OCI-LY1 (cell line): ENCODE data around the gene MLLT1.

Experiments
- H2AFZ ChIP-seq: fragments of 200-600 bp; sonication (generic), shearing (Covaris generic); 2 replicates; pipeline ENCODE4 v1.6.0; 2014; ENCODE audit warnings: antibody characterized with exemption, mild to moderate bottlenecking, low read length
- H3F3A ChIP-seq: fragments of 200-600 bp; sonication (generic), shearing (Covaris generic); 2 replicates; pipeline ENCODE4 v1.6.0; 2014; ENCODE audit warnings: mild to moderate bottlenecking, antibody characterized with exemption, low read length, moderate library complexity; ENCODE audit not compliant: insufficient read depth
- H3K27ac ChIP-seq: fragments of 200-600 bp; sonication (generic); 2 replicates; pipeline ENCODE4 v1.5.1; 2014; ENCODE audit warnings: low read length, mixed run types, mild to moderate bottlenecking, low read depth; ENCODE audit not compliant: poor library complexity, severe bottlenecking
- H3K27me3 ChIP-seq: fragments of 200-600 bp; sonication (generic); 2 replicates; pipeline ENCODE4 v1.6.0; 2014; ENCODE audit warnings: antibody characterized with exemption, mild to moderate bottlenecking, low read length, moderate library complexity; ENCODE audit not compliant: insufficient read depth
- H3K36me3 ChIP-seq: fragments of 200-600 bp; sonication (generic); 2 replicates; pipeline ENCODE4 v1.6.1; 2014; ENCODE audit warnings: mild to moderate bottlenecking, antibody characterized with exemption, low read length, moderate library complexity, mixed read lengths; ENCODE audit not compliant: insufficient read depth
- H3K4me1 ChIP-seq: fragments of 200-600 bp; sonication (generic); 2 replicates; pipeline ENCODE4 v1.5.1; 2014; ENCODE audit warnings: mild to moderate bottlenecking, low read length, moderate library complexity; ENCODE audit not compliant: insufficient read depth, severe bottlenecking
- H3K4me2 ChIP-seq: fragments of 200-600 bp; sonication (generic), shearing (Covaris generic); 2 replicates; pipeline ENCODE4 v1.6.1; 2014; ENCODE audit warnings: low read length
- H3K4me3 ChIP-seq: fragments of 200-600 bp; sonication (generic); 2 replicates; pipeline ENCODE4 v1.5.1; 2014; ENCODE audit warnings: low read length, low read depth, mild to moderate bottlenecking, mixed read lengths; ENCODE audit not compliant: poor library complexity, severe bottlenecking
- H3K79me2 ChIP-seq: fragments of 200-600 bp; shearing (Covaris generic); 2 replicates; pipeline ENCODE4 v1.6.1; 2016; ENCODE audit warnings: mixed run types, low read length, mixed read lengths; ENCODE audit not compliant: insufficient read depth
- H3K9ac ChIP-seq: fragments of 200-600 bp; sonication (generic), shearing (Covaris generic); 2 replicates; pipeline ENCODE4 v1.6.1; 2014; ENCODE audit warnings: mild to moderate bottlenecking, low read length, mixed read lengths
- H3K9me2 ChIP-seq: fragments of 200-600 bp; sonication (generic), shearing (Covaris generic); 2 replicates; pipeline ENCODE4 v1.6.1; 2014; ENCODE audit warnings: low read depth, mild to moderate bottlenecking, low read length, mixed read lengths
- H3K9me3 ChIP-seq: fragments of 200-600 bp; shearing (Covaris generic); 2 replicates; pipeline ENCODE4 v1.6.1; 2014; ENCODE audit warnings: low read length, mixed read lengths
- H4K20me1 ChIP-seq: fragments of 200-600 bp; sonication (generic), shearing (Covaris generic); 2 replicates; pipeline ENCODE4 v1.6.0; 2016; ENCODE audit warnings: mild to moderate bottlenecking, low read length; ENCODE audit not compliant: insufficient read depth
- CTCF ChIP-seq: fragments of 200-600 bp; sonication (generic), shearing (Covaris generic); IDR thresholded peaks from 2 replicates; pipeline ENCODE4 v1.5.1; 2017; ENCODE audit warnings: mild to moderate bottlenecking, antibody characterized with exemption, low read length, moderate library complexity, mixed read lengths
- EZH2 ChIP-seq: fragments of 200-600 bp; sonication (generic), shearing (Covaris generic); IDR thresholded peaks from 2 replicates; pipeline ENCODE4 v1.8.0; 2017; ENCODE audit warnings: borderline replicate concordance, mixed run types, mild to moderate bottlenecking, antibody characterized with exemption, low read length, moderate library complexity, mixed read lengths

Gene MLLT1

GRCh38 chr19:6241056-6241455 lies 38.7 kb downstream of the MLLT1 start:
- Histone ChIP-seq H3K9me2 (no peaks in the 10 kb centered on the region), H3K27ac (no peak overlapping the region), H3K4me2 (no peak overlapping the region), H3K79me2 (peaks cover 2% of the 10 kb centered on the region; the same call in 1 of the 2 replicates), H3K4me3 (no peak overlapping the region), H3K27me3 (no peaks in the 10 kb centered on the region), H2AFZ (no peak overlapping the region), H3K9me3 (peaks cover 1% of the 10 kb centered on the region; the same call in 1 of the 2 replicates), H3K9ac (no peak overlapping the region), H3F3A (no peaks in the 10 kb centered on the region), H3K4me1 (peaks cover 18% of the 10 kb centered on the region), H4K20me1 (no peaks in the 10 kb centered on the region), H3K36me3 (peaks cover 3% of the 10 kb centered on the region)
- TF ChIP-seq CTCF (no peak), EZH2 (no peak)

- H3K9me2 ChIP-seq: no peaks in the 10 kb centered on the region
- H3K27me3 ChIP-seq: no peaks in the 10 kb centered on the region
- TF ChIP-seq EZH2 (no peak), CTCF (no peak)
- no peaks in the 10 kb centered on the region for H3K36me3 ChIP-seq
- no peak overlapping the region for H3K27ac ChIP-seq
- H3K9ac ChIP-seq: no peak overlapping the region
- no peak overlapping the region for H3K4me3 ChIP-seq
- no peak overlapping the region for H2AFZ ChIP-seq
- H3K4me2 ChIP-seq: no peak overlapping the region
- H3K79me2 ChIP-seq: peaks cover 2% of the 10 kb centered on the region; the same call in 1 of the 2 replicates
- peaks cover 16% of the 10 kb centered on the region for H3K4me1 ChIP-seq
- H3F3A ChIP-seq: no peaks in the 10 kb centered on the region
- H3K9me3 ChIP-seq: no peaks in the 10 kb centered on the region
- no peaks in the 10 kb centered on the region for H4K20me1 ChIP-seq
These were observed 39.7 kb downstream of the MLLT1 start for GRCh38 chr19:6239871-6240676.

- Histone ChIP-seq H3K4me3 (no peak overlapping the region), H3K4me1 (peaks cover 10% of the 10 kb centered on the region)
These were observed 40.4 kb downstream of the MLLT1 start for GRCh38 chr19:6239401-6239844.

More at GRCh38 chr19:6239401-6239844, 40.4 kb downstream of the MLLT1 start:
- no peaks in the 10 kb centered on the region for H3K36me3 ChIP-seq
- H2AFZ ChIP-seq: no peak overlapping the region
- H3K9ac ChIP-seq: no peak overlapping the region
- TF ChIP-seq EZH2 (no peak), CTCF (no peak)
- H3K27me3 ChIP-seq: no peaks in the 10 kb centered on the region
- no peak overlapping the region for H3K27ac ChIP-seq
- H3K79me2 ChIP-seq: peaks cover 2% of the 10 kb centered on the region; the same call in 1 of the 2 replicates
- no peaks in the 10 kb centered on the region for H4K20me1 ChIP-seq
- H3K4me2 ChIP-seq: no peak overlapping the region
- no peaks in the 10 kb centered on the region for H3K9me2 ChIP-seq
- no peaks in the 10 kb centered on the region for H3K9me3 ChIP-seq
- no peaks in the 10 kb centered on the region for H3F3A ChIP-seq
